ENCODE measurements around the gene ZNF467.

GRCh38 chr7:149793261-149793660, 19.9 kb upstream of the ZNF467 start:
- TF ChIP-seq, protein P1, sequence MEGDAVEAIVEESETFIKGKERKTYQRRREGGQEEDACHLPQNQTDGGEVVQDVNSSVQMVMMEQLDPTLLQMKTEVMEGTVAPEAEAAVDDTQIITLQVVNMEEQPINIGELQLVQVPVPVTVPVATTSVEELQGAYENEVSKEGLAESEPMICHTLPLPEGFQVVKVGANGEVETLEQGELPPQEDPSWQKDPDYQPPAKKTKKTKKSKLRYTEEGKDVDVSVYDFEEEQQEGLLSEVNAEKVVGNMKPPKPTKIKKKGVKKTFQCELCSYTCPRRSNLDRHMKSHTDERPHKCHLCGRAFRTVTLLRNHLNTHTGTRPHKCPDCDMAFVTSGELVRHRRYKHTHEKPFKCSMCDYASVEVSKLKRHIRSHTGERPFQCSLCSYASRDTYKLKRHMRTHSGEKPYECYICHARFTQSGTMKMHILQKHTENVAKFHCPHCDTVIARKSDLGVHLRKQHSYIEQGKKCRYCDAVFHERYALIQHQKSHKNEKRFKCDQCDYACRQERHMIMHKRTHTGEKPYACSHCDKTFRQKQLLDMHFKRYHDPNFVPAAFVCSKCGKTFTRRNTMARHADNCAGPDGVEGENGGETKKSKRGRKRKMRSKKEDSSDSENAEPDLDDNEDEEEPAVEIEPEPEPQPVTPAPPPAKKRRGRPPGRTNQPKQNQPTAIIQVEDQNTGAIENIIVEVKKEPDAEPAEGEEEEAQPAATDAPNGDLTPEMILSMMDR (IDR thresholded peaks at IDR 0.05) = no peak
- no peak for TF ChIP-seq ZFX (IDR thresholded peaks at IDR 0.05; ENCODE audit: borderline replicate concordance)

Measured in 22Rv1 (cell line).